B cell (primary cell): ENCODE results near the gene CALR3.

Source experiments
- CTCF ChIP-seq: fragments of 200-600 bp; IDR thresholded peaks from one replicate; pipeline ENCODE4 v1.8.0; 2022; ENCODE audit warnings: antibody characterized with exemption, mild to moderate bottlenecking
- EZH2 ChIP-seq: IDR thresholded peaks from 2 replicates; pipeline ENCODE4 v1.6.1; 2012; ENCODE audit warnings: borderline replicate concordance, low read depth, mild to moderate bottlenecking, moderate library complexity, low read length; ENCODE audit not compliant: insufficient read depth, poor library complexity, severe bottlenecking

GRCh38 chr19:16436780-16437332, 59.1 kb downstream of the CALR3 start:
- TF ChIP-seq CTCF = no peak
- TF ChIP-seq EZH2 = no peak
